GM04503 (cell line): Measurements from ENCODE around the gene MARK1.

ENCODE experiments used
- DNase-seq: peaks from one replicate; pipeline ENCODE4 v3.0.0-alpha.2; 2012; ENCODE audit warnings: low read depth

The MARK1 gene

DNA sequence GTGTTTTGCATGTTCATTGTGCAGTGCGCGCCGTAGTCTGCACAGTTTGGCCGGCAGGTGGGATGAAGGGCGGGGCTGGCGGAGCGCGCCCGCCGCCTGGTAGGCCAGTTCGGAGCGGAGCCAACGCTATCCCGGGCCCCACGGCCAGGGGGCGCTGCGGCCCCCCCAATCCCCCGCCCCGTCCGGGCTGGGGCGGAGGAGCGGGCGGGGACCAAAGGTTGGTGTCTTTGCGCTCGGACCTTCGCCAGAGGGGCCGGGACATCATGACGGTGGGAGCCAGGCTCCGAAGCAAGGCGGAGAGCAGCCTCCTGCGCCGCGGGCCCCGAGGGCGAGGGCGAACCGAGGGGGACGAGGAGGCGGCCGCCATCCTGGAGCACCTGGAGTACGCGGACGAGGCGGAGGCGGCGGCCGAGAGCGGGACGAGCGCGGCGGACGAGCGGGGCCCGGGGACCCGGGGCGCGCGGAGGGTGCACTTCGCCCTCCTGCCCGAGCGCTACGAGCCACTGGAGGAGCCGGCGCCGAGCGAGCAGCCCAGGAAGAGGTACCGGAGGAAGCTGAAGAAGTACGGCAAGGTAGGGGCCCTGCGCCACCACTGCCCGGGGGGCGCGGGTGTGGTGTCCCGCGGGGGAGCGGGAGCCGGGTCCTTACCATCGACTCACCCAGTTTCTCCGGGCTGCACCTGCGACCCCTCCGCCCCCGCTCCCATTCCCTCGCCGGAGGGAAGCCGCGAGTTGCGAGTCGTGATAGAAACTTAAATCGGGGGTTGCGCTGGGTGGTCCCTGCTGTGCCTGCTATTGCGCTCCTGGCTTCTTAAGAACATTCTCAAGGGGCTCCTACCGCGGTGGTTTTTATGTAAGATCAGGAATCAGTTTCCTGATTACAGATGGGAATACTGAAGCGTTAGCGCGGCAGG is 162.5 kb downstream of the MARK1 start, which contains the start of gene C1orf115:
Gene C1orf115 (plus strand): TSS at position 224 of the 913 bp plus-strand sequence. CDS start 40 bp downstream, at position 264.
- DNase-seq = no peak

DNA sequence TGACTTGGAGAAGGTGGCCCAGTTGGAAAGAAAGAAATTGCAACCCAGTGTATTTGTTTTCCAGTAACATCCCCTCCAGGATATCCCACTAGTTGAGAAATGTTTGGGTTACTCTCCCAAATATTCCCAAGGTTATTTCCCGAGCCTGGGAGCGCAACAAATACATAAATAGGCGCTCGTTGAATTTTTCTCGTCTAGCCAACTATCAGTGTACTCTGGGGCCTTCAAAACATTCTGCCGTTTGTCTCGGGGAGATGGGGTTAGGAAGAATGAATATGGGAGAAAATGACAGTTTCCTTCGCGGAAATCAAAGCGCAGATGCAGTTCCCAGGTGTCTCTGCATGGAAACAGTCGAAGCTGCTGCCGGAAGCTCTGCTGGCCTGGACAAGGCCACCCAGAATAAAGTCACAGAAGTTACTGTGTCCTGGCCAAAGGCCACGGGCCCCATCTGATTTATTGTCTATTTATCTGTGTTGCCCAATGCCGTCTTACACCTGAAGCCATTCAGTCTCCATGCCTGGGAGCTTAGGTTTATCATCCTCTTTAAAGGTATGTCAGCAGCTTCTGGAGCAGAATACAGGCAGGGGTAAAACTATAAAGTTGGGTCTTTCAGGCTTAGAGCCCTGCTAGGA is 163.2 kb downstream of the MARK1 start:
- DNase-seq = no peak

DNA sequence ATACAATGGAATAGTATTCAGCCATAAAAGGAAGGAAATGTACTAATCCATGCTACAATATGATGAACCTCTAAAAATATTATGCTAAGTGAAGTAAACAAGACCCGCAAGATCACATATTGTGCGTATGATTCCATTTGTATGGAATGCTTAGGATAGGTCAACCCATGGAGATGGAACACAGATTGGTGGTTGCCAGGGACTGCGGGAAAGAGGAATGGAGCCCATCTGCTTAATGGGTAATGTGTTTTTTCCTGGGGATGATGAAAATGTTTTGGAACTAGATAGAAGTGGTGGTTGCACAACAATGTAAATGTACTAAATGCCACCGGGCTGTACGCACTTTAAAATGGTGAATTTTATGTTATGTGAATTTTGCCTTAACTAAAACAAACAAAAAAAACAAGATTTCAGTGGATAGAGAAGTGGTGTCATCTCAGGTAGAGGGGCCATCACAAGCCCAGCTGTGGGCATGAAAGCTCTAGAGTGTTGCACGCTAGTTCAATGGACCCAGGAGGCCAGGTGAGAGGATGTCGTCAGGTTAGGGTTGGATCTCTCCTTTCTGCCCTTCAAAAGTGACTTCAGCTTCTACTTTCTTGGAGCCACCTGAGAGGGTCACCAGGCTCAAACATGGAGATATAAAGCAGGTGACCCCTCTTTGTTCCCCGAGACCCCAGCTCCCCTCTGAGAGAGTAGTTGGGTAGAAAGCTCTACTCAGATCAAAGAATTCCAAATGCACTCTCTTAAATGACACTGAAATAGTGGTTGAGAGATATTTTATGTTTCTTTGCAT is 164.7 kb downstream of the MARK1 start:
- peak; percentile 19 for DNase-seq

DNA sequence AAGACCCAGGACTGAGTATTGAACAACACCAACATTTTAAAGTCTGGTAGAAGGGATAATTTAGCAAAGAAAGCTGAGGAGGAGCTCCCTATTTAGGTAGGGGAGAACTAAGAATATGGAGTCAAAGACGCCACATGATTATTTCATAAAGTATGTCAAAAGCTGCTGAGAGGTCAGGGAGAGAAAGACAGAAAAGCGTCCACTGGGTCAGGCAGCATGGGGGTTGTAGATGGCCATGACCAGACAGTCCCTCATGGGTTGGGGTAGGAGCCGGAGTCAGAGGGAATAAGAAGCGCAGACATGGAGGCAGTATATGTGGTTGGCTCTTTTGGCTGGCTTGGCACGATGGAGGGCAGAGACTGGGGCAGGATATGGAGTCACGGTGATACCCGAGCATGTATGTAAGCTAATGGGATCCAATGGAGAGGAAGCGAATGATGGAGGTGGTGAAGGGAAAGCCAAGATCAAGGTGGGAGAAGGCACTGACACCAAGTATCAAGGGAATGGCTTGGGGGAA is 167.0 kb downstream of the MARK1 start:
- DNase-seq = no peak

DNA sequence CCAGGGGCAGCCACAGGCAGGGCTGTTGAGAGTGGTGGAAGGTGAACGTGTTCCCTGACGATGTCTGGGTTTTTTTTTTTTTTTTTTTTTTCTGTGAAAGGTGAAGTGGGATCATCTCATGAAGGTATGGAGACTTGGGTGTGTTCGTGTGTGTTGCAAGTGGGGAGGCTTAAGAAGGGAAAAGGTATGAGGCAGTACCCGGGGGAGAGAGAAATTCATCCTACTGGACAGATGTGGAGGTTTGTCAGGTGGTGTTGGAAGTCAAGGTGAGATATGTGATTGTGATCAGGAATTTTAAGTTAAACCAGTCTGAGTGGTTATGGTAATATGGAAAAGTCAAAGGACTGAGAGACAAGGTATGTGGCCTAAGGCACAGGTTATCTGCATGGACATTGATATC is 167.5 kb downstream of the MARK1 start:
- no peak for DNase-seq

DNA sequence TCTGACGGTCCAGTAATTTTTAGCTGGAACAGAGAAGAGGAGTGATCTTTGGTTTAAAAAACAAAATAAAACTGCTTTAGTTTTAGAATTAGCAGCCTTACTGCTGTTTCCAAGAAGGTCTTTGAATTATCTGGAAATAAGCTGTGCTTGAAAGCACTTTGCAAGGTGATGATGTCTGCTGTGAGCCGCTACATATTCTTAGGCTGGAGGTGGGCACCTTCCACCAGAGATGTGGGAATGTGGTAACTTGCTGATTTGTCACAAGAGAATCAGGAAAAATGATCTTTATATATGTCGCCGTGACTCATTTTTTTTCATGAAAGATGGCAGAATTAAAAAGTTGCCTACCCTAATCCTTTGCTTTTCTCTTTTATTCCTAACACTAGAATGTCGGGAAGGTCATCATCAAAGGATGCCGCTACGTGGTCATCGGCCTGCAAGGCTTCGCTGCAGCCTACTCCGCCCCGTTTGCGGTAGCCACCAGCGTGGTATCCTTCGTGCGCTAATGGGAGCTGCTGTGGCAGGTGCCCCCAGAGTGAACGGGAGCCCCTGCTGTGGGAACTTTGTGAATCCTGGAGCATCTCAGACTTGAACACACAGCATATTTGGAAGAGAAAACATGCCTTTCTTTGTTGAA is 168.4 kb downstream of the MARK1 start:
- no peak for DNase-seq

DNA sequence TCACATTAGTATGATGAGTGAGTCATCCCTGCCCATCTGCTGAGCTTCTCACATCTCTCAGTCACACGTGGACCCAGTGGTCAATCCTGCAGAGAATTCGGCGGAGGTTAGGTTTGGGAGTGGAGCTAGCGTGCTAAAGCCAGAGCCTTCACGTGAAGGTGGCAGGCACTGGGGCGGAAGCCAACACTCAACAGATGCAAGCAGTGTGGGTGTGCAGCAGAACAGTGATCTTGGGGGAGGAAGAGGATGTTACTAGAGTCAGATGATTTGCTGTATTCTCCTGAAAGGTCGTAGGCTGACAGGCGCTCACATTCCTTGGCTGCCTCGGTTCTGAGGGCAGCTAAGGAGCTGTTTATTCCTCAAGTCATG is 168.9 kb downstream of the MARK1 start:
- DNase-seq = peak; percentile 13

DNA sequence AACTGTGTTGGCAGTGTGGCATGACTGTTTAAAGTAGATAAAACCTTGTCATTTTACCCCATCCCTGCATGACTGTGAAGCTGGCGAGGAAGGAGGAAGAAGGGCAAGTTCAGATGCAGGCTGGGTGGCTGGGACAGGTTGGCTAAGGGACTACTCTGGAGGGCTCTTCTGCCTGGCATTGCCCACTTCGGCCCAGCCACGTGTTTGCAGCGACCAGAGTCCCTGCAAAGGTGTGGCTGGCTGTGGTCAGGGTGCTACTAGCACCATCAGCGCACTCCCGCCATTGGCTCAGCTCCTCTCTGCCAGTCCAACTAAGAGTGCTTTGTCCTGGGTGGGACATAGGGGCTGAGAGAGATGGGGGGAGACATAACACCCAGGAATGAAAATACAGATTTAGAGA is 169.4 kb downstream of the MARK1 start:
- DNase-seq = no peak

DNA sequence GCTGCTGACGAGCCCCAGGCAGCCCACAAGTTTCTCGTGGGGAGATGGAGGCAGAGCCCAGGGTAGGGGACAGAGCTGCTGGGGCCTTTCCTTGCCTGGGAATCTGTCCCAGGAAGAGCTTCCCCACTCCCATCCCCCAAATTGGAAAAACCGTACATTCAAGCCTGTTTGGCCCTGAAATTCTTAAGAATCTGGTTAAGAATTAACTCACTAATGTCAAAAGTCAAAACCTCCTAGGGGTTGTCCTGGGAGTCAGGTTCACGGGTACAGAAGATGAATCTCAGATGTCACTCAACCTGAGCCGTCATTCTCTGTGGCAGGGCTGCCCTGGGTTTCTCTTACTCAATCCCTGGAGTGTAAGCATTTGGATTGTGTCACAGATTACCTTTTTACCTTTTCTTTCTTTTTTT is 170.7 kb downstream of the MARK1 start:
- no peak for DNase-seq

DNA sequence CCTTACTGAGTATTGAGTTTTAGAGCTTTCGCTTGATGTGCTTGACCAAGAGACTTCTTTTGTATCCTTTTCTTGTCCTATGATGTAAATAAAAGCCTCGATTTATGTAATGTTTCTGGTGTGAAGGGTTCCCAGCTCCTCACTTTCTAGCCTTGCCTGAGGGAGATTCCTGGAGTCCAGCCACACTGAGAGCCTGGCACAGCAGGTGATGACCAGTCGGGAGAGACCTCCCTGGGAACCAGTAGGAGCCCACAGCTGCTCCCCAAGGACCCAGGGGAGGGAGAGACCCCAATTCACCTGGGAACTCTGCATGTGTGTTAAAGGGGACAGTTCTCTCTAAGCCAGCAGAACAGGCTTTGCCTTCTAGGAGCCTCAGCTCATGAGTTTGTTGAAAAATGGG is 171.1 kb downstream of the MARK1 start:
- DNase-seq = no peak

DNA sequence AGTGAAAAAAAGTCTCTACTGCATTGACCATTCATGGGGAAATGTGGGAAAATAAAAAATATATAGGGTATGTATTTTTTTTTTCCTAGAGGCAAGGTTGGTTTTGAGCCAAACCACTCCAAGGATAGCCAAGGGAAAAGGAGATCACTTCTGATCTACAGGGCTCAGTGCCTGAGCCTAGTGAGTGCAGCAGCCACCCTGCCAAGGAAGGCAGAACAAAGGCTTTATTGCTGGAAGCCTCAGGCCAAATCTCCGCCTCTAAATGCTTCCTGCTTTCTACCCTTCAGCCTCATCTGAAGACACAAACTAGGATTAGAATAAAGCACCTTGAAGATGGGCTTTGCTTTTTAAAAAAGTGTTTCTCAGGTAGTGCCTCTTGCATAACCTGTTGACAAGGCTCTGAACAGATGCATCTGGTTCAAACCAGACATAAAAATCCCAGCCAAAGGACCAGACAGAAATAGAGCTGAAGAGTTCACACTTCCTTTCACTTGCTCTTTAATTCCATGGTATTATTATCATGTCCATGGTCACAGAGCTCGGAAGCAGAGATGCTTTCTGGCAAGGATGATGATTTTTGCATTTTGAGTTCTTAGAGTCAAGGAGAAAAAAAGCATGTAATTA is 172.7 kb downstream of the MARK1 start:
- no peak for DNase-seq

DNA sequence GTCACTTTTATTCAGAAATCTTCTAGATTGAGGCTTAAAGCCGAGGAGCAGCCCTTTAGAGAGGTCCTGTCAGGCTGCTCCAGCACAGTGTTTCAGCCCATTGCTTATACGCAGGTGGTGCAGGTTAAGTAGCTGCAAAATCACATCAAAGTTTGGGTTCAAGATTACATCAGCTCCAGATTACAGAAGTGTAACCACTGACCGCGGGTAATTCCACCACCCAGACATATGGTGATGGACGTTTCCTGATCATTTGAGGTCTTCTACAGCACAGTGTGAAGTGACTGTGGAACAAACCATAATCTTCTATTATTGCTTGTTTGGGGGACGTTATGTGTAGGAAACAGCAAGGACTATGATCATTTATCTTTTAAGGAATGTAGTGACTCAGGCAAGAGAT is 174.0 kb downstream of the MARK1 start:
- DNase-seq = no peak

DNA sequence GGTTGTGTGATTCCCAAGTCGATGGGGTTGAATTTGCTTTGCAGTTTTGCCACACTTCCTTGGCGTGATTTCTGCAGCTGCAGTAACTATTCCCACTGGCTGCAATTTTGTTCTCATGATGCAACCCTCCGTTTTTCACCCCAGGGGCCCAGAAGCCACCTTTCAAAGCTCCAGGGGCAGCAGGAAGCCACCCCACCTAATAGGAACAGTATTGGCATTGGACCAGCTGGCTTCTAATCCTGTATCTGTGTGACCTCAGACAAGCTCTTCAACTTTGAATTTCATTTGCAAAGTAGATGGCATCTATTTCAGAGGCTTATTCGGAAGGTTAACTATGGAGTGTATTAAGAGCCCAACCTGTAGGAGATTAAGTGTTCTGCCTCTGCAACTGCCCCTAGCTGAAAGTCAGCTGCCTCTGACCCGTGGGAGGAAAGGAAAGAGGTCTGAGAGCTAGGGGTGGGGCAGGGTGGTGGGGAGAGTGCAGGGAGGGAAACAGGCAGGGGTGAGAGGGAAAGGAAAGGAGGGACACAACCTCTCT is 174.9 kb downstream of the MARK1 start:
- DNase-seq = no peak

DNA sequence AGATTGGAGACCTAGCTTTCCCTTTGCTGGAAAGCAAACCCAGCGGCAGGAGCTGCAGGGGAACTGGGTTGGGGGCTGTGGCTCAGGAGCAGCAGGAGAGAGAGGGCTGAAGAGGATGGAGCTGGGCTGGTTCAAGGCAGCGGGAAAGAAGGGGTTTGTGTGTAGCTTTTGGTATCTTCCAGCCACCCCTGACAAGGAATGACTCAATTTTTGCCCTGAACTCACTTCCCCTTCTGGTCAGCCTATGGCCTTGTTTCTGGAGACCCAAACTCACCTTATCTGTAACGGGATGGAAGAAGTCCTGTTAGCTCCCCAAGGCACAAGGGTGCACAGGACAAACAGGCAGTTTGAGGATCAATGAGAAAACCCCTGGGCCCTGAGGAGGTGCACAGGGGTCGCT is 175.4 kb downstream of the MARK1 start:
- DNase-seq = no peak

DNA sequence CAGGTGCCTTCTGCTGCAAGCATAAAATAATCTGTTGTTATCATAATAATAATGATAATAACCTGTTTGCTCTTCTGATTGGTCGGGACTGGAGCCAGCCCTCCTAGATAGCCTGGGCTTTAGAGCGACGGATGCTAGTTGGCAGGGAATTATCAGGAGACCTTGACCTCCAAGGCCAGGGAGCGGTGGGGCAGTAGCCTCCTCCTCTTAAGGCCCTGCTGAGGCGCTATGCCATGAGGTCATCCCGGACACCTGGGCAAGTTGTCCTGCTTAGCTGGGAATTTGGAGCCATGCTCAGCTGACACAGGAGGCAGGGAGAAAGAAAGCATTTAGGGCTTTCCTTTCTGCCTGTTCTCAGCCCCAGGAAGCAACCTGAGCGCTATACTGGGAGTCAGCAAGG is 177.8 kb downstream of the MARK1 start:
- DNase-seq = no peak

DNA sequence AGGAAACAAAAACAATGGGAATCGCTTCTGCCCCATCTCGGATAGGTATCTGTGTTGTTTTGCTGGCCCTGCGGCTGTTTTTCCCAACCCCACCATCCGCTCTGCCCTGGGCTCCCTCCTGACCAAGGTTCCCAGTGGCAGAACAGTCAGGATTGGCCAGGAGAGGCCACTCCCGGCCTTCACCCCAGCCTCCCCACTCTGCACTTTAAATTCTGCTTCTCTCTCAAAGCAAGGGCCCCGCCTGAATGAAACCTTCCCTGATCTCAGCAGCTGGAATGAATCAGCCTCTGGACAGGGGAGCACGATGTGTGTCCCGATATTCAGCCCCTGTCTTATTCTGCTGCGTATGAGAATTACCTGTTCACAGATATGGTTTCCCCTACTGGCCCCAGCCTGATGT is 178.5 kb downstream of the MARK1 start:
- no peak for DNase-seq

DNA sequence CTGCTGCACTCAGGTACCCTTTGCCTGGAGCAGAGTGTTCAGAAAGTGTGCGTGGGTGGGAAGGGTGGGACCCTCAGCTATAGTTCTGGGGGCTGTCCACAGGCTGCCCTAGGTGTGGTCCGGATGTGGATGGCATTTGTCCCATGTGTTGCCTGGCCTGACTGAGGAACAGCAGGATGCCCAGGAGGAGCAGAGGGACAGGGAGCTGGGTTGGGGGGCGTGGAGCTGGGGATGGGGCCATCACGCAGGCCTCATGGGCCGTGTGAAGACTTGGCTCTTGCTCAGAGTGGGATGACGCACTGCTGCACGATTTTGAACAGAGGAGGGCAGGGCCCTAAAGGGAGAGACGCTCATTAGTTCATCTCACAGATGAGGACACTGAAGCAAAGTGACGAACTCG is 179.2 kb downstream of the MARK1 start:
- no peak for DNase-seq

DNA sequence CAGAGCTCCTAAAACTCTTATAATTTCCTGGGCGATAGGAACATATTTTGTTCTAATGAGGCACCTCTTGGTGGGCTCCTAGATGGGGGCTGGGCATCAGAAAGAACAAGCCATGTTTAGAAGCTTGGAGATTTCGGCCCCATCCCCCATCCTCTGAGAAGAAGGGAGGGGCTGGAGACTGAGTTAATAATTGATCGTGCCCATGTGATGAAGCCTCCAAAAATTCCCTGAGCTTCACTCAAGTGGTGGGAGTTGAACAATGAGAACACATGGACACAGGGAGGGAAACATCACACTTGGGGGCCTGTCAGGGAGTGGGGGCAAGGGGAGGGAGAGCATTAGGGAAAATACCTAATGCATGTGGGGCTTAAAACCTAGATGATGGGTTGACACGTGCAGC is 180.3 kb downstream of the MARK1 start:
- DNase-seq = no peak

DNA sequence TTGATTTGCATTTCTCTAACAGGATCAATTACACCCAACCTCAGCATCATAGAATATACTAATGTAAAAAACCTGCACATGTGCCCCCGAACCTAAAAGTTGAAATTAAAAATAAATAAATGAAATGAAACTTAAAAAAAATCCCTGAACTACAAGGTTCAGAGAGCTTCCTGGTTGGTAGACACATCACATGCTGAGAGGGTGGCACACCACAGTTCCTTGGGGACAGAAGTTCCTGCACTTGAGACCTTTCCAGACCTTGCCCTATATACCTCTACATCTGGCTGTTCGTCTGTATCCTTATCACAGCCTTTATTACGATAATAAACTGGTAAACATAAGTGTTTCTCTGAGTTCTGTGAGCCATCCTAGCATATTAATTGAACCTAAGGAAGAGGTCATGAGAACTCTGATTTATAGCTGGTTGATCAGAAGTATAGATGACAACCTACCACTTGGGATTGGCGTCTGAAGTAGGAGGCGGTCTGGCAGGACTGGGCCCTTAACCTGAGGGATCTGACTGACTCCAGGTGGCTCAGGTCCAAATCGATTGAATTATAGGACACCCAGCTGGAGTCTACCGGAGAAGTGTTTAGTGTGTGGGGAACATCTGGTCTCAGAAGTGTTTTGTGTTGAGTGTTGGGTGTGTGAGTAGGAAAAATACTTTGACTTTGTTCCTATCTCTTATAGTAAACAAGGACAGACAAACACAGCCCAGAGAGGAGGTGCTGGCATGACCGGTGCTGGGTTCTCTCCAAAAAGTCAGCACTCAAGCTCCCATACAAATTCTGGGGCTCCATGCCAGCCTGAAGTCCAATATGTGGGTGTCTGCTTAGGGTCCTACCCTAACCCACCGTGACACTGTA is 181.2 kb downstream of the MARK1 start:
- no peak for DNase-seq

DNA sequence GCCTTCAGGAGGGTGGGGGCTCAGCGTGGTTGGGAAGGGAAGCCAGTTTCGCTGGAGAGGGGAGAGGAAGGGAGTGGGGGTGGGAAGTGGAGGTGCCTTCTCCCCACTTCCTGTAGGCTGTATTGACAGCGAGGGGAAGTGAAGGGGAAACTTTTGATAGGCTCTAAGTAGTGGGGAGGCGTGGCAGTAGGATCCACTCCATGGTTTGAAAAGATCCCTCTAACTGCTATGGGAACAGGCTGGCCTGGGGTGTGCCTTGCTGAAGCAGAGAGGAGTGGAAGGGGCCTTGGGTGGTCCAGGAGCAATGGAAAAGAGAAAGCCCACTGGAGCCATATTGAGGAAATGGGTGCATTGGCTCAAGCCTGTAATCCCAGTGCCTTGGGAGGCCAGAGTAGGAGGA is 182.4 kb downstream of the MARK1 start:
- DNase-seq = no peak
